ENCODE data around the gene ITK. TPM values are rescaled to one million over a fixed set of nuclear protein-coding genes. Genes with fewer than 3 reads are reported as not detected.

The ITK gene
- total RNA-seq, 4 donors from 2014 or later = 0.40 to 43.4 (median 5.0) TPM

DNA sequence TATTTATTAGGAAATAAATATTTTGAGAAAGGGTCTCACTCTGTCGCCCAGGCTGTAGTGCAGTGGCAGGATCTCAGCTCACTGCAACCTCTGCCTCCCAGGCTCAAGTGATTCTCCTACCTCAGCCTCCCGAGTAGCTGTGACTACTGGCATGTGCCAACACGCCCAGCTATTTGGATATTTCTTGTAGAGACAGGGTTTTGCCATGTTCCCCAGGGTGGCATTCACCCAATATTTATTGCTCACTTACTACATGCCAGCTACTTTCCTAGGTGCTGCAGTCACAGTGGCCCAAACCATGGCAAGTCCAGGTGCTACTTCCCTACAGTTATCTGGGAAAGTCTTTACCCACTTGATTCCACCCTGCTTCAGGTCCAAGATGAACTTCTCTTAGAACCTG, 29.6 kb upstream of the ITK start:
- intact Hi-C loops (cut with DNase I; ENCODE audit: low total_unique reads) (no loop called here), in situ Hi-C loops (cut with MboI; ENCODE audit: low pct_ligation_motif_present in 1 of 4, low pct_unique_long_range_greater_than_20kb in 1 of 4, low sequenced_read_pairs in 3 of 4) (loop anchor here in 1 of 4 donors (25.0 kb wide), 1 partner anchor 161 kb away; no protein-coding TSS in a partner anchor)
- H3K36me3 ChIP-seq = no peaks in the 10 kb centered on the region
- no peak overlapping the region for H3K27ac ChIP-seq
- H3K9me3 ChIP-seq = no peaks in the 10 kb centered on the region
- no peak overlapping the region for H3K4me3 ChIP-seq
- no peaks in the 10 kb centered on the region for H3K4me1 ChIP-seq
- TF ChIP-seq POLR2AphosphoS5 (IDR thresholded peaks at IDR 0.05) (no peak), POLR2A (IDR thresholded peaks at IDR 0.05) (no peak)
- DNase-seq = no peak
- no peaks in the 10 kb centered on the region for H3K27me3 ChIP-seq
- WGBS, 2 donors (ENCODE audit: low coverage in 1 of 2) = 81 to 92% methylated on average over 2 to 3 of the region's 3 CpGs

DNA sequence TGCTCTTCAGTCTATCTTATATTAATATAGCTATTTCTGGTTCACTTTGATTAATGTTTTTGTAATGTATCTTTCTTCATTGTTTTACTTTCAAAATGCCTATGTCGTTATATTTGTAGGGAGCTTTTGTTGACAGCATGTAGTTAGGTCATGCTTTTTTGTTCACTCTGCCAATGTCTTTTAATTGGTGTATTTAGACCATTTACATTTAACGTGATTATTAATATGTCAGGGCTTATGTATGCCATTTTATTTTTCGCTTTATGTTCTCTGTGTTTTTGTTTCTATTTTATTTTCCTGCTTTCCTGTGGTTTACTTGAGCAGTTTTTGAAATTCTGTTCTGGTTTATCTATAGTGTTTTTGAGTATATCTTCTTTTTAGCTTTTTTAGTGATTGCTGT, 25.3 kb upstream of the ITK start:
- no peak for DNase-seq
- TF ChIP-seq, protein P1, sequence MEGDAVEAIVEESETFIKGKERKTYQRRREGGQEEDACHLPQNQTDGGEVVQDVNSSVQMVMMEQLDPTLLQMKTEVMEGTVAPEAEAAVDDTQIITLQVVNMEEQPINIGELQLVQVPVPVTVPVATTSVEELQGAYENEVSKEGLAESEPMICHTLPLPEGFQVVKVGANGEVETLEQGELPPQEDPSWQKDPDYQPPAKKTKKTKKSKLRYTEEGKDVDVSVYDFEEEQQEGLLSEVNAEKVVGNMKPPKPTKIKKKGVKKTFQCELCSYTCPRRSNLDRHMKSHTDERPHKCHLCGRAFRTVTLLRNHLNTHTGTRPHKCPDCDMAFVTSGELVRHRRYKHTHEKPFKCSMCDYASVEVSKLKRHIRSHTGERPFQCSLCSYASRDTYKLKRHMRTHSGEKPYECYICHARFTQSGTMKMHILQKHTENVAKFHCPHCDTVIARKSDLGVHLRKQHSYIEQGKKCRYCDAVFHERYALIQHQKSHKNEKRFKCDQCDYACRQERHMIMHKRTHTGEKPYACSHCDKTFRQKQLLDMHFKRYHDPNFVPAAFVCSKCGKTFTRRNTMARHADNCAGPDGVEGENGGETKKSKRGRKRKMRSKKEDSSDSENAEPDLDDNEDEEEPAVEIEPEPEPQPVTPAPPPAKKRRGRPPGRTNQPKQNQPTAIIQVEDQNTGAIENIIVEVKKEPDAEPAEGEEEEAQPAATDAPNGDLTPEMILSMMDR (IDR thresholded peaks at IDR 0.05) = no peak
- TF ChIP-seq POLR2A (IDR thresholded peaks at IDR 0.05) (no peak), EP300 (IDR thresholded peaks at IDR 0.05; ENCODE audit: low read depth) (no peak), POLR2AphosphoS5 (IDR thresholded peaks at IDR 0.05) (no peak)
- no peak overlapping the region for H3K4me3 ChIP-seq
- 73 to 80% methylated on average over 3 of the region's 3 CpGs for WGBS, 2 donors (ENCODE audit: low coverage in 1 of 2)
- no peaks in the 10 kb centered on the region for H3K36me3 ChIP-seq
- H3K4me1 ChIP-seq = no peaks in the 10 kb centered on the region
- no peaks in the 10 kb centered on the region for H3K9me3 ChIP-seq
- in situ Hi-C loops (cut with MboI; ENCODE audit: low pct_ligation_motif_present in 1 of 4, low pct_unique_long_range_greater_than_20kb in 1 of 4, low sequenced_read_pairs in 3 of 4) (loop anchor here in 1 of 4 donors (25.0 kb wide), 1 partner anchor 157 kb away; no protein-coding TSS in a partner anchor), intact Hi-C loops (cut with DNase I; ENCODE audit: low total_unique reads) (no loop called here)
- no peak overlapping the region for H3K27ac ChIP-seq
- no peaks in the 10 kb centered on the region for H3K27me3 ChIP-seq

GRCh38 chr5:157157293-157157891, 23.2 kb upstream of the ITK start:
- intact Hi-C loops (cut with DNase I; ENCODE audit: low total_unique reads) (no loop called here), in situ Hi-C loops (cut with MboI; ENCODE audit: low pct_ligation_motif_present in 1 of 4, low pct_unique_long_range_greater_than_20kb in 1 of 4, low sequenced_read_pairs in 3 of 4) (loop anchor here in 1 of 4 donors (25.0 kb wide), 1 partner anchor 155 kb away; no protein-coding TSS in a partner anchor)
- Histone ChIP-seq H3K4me1 (no peaks in the 10 kb centered on the region), H3K27me3 (no peaks in the 10 kb centered on the region), H3K27ac (no peak overlapping the region), H3K36me3 (no peaks in the 10 kb centered on the region), H3K9me3 (no peaks in the 10 kb centered on the region), H3K4me3 (no peak overlapping the region)
- DNase-seq = no peak
- TF ChIP-seq POLR2AphosphoS5 (IDR thresholded peaks at IDR 0.05) = no peak
- WGBS, 2 donors (ENCODE audit: low coverage in 1 of 2) = 19% methylated on average over 1 of the region's 1 CpG; no CpG with 5 or more reads in 1 of the 2 donors

DNA sequence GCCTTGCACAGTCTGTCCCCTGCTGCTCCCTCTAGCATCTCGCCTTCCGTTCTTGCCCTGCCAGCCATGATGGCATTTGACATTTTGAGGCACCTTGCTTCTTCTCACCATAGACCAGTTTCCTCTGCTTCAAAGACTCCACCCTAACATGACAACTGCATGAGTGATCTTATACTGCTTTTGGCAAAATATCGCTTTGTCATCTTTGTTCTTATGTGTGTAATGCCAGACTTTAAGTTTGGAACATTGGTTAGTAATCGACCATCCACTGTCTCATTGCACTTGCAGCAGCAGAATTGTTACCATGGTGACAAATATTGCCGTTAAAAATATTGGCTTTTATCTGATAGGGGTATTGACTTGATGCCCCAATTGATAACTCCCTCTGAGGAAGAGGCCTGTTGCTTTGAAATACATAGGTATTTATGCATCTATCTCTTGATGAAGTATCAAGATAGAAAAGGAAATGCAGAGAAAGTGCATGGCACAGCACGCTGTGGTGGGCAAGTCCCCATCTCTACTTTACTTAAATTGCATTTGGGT, 21.4 kb upstream of the ITK start:
- DNase-seq = no peak
- Histone ChIP-seq H3K9me3 (no peaks in the 10 kb centered on the region), H3K27ac (no peak overlapping the region), H3K27me3 (no peaks in the 10 kb centered on the region), H3K4me1 (no peaks in the 10 kb centered on the region), H3K4me3 (no peak overlapping the region), H3K36me3 (no peaks in the 10 kb centered on the region)
- intact Hi-C loops (cut with DNase I; ENCODE audit: low total_unique reads) = no loop called here
- TF ChIP-seq POLR2AphosphoS5 (IDR thresholded peaks at IDR 0.05) (no peak), POLR2A (IDR thresholded peaks at IDR 0.05) (no peak), EP300 (IDR thresholded peaks at IDR 0.05; ENCODE audit: low read depth) (no peak)
- in situ Hi-C loops (cut with MboI; ENCODE audit: low pct_ligation_motif_present in 1 of 4, low pct_unique_long_range_greater_than_20kb in 1 of 4, low sequenced_read_pairs in 3 of 4) = loop anchor here in 1 of 4 donors (25.0 kb wide), 1 partner anchor 153 kb away; no protein-coding TSS in a partner anchor
- WGBS, 2 donors (ENCODE audit: low coverage in 1 of 2) = 76 to 91% methylated on average over 6 of the region's 6 CpGs

- no peaks in the 10 kb centered on the region for H3K27me3 ChIP-seq
- in situ Hi-C loops (cut with MboI; ENCODE audit: low pct_ligation_motif_present in 1 of 4, low pct_unique_long_range_greater_than_20kb in 1 of 4, low sequenced_read_pairs in 3 of 4) = loop anchor here in 1 of 4 donors (25.0 kb wide), 1 partner anchor 152 kb away; no protein-coding TSS in a partner anchor
- no peak for DNase-seq
- H3K27ac ChIP-seq = no peak overlapping the region
- no peaks in the 10 kb centered on the region for H3K4me1 ChIP-seq
- 83 to 90% methylated on average over 3 to 4 of the region's 4 CpGs for WGBS, 2 donors (ENCODE audit: low coverage in 1 of 2)
- no peaks in the 10 kb centered on the region for H3K36me3 ChIP-seq
- no peaks in the 10 kb centered on the region for H3K9me3 ChIP-seq
- intact Hi-C loops (cut with DNase I; ENCODE audit: low total_unique reads) = no loop called here
- no peak overlapping the region for H3K4me3 ChIP-seq
- TF ChIP-seq, protein P1 (IDR thresholded peaks at IDR 0.05) = no peak
- TF ChIP-seq POLR2A (IDR thresholded peaks at IDR 0.05) = no peak
Observed at GRCh38 chr5:157160001-157160400, 20.6 kb upstream of the ITK start.

Measured in transverse colon (tissue), 4 donors.